ENCODE data around the gene IFNA1.

Gene IFNA1

DNA sequence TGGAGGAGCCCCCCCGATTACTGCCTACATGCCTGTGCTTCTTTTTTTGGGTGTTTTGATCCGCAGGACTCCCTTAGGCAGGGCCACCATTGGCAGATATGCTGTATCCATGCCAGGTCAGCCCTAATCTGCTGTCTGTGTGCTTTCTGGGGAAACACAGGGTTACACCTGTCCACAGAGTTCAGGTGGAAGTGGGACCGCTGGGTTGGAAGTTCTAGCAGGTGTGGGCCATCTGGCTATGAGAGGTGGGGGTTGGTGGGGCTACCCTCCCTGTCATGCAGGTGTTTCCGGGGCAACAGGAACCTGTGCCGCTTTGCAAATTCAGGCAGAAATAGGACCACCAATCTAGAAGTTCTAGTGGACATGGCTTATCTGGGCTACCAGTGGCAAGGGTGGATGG lies 24.9 kb downstream of the IFNA1 start:
- no peak overlapping the region for H3K27ac ChIP-seq (replicated peaks)
- no peak for DNase-seq (ENCODE audit: low read depth in 1 of 2, low spot score in 1 of 2)
- TF ChIP-seq SPI1 (IDR thresholded peaks at IDR 0.05; ENCODE audit: borderline replicate concordance, low read depth) (no peak), POLR2AphosphoS5 (IDR thresholded peaks at IDR 0.05; ENCODE audit: low read depth) (no peak), GABPA (IDR thresholded peaks at IDR 0.05; ENCODE audit: low read depth) (no peak)
- TF ChIP-seq, protein P1, sequence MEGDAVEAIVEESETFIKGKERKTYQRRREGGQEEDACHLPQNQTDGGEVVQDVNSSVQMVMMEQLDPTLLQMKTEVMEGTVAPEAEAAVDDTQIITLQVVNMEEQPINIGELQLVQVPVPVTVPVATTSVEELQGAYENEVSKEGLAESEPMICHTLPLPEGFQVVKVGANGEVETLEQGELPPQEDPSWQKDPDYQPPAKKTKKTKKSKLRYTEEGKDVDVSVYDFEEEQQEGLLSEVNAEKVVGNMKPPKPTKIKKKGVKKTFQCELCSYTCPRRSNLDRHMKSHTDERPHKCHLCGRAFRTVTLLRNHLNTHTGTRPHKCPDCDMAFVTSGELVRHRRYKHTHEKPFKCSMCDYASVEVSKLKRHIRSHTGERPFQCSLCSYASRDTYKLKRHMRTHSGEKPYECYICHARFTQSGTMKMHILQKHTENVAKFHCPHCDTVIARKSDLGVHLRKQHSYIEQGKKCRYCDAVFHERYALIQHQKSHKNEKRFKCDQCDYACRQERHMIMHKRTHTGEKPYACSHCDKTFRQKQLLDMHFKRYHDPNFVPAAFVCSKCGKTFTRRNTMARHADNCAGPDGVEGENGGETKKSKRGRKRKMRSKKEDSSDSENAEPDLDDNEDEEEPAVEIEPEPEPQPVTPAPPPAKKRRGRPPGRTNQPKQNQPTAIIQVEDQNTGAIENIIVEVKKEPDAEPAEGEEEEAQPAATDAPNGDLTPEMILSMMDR (IDR thresholded peaks at IDR 0.05; ENCODE audit: insufficient read depth, low read length): no peak
- TF ChIP-seq, protein P2, sequence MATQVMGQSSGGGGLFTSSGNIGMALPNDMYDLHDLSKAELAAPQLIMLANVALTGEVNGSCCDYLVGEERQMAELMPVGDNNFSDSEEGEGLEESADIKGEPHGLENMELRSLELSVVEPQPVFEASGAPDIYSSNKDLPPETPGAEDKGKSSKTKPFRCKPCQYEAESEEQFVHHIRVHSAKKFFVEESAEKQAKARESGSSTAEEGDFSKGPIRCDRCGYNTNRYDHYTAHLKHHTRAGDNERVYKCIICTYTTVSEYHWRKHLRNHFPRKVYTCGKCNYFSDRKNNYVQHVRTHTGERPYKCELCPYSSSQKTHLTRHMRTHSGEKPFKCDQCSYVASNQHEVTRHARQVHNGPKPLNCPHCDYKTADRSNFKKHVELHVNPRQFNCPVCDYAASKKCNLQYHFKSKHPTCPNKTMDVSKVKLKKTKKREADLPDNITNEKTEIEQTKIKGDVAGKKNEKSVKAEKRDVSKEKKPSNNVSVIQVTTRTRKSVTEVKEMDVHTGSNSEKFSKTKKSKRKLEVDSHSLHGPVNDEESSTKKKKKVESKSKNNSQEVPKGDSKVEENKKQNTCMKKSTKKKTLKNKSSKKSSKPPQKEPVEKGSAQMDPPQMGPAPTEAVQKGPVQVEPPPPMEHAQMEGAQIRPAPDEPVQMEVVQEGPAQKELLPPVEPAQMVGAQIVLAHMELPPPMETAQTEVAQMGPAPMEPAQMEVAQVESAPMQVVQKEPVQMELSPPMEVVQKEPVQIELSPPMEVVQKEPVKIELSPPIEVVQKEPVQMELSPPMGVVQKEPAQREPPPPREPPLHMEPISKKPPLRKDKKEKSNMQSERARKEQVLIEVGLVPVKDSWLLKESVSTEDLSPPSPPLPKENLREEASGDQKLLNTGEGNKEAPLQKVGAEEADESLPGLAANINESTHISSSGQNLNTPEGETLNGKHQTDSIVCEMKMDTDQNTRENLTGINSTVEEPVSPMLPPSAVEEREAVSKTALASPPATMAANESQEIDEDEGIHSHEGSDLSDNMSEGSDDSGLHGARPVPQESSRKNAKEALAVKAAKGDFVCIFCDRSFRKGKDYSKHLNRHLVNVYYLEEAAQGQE (IDR thresholded peaks at IDR 0.05; ENCODE audit: insufficient replicate concordance, low read depth): no peak
- H3K4me3 ChIP-seq (replicated peaks; ENCODE audit: insufficient read depth, low read length): no peak overlapping the region
- no peaks in the 10 kb centered on the region for H3K27me3 ChIP-seq (ENCODE audit: insufficient read depth, poor library complexity, severe bottlenecking)

DNA sequence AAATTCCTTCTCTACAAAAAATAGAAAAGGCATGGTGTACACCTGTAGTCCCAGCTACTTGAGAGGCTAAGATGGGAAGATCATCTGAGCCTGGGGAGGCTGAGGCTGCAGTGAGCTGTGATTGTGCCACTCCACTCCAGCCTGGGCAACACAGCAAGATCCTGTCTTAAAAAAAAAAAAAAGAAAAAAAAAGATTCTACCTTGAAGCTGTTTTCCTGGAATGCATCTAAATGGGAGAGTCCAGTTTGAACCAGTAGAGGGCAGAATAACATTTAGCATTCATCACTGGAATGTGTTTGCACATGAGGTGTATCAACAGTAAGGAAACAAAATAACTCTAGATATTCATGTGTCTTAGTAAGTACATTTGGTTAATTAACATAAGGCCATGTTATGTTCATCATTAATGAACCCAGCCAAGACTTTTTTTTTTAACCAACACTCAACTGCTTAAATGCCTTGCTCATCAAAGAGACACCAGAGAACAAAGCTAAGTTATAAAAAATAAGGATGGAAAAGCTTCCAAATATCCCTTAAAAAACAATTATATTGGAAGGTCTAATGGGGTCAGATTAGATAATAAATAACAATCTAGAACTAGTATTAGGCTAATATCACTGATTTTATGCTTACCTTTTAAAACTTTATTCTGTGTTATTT lies 25.8 kb downstream of the IFNA1 start:
- DNase-seq (ENCODE audit: low read depth in 1 of 2, low spot score in 1 of 2): peak in 1 of 2 experiments; percentile 16
- no peak for TF ChIP-seq POLR2AphosphoS5 (IDR thresholded peaks at IDR 0.05; ENCODE audit: low read depth)
- TF ChIP-seq, protein P1 (IDR thresholded peaks at IDR 0.05; ENCODE audit: insufficient read depth, low read length): peak; percentile 6
- TF ChIP-seq, protein P2 (IDR thresholded peaks at IDR 0.05; ENCODE audit: insufficient replicate concordance, low read depth): no peak
- no peak for TF ChIP-seq SPI1 (IDR thresholded peaks at IDR 0.05; ENCODE audit: borderline replicate concordance, low read depth)
- TF ChIP-seq GABPA (IDR thresholded peaks at IDR 0.05; ENCODE audit: low read depth): no peak
- no peaks in the 10 kb centered on the region for H3K27me3 ChIP-seq (ENCODE audit: insufficient read depth, poor library complexity, severe bottlenecking)
- H3K27ac ChIP-seq (replicated peaks): no peak overlapping the region
- no peak overlapping the region for H3K4me3 ChIP-seq (replicated peaks; ENCODE audit: insufficient read depth, low read length)

DNA sequence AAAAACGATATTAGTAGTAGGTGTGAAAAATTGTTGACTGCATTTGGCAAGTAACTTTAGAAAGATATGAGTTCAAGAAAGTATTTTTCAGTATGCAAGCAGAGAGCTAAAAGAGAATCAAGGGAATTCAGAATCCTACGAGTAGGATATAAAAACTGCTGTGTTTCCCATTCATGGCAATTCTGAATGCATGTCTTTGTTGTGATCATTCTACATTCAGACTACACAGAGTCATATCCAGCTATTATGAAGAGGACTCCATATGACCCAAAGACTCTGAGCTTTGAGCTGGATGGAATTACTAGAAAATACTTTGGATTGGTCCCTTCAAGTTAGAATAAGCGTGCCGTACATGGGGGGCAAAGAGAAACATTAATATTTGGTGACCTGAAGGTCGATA lies 29.9 kb downstream of the IFNA1 start:
- H3K27me3 ChIP-seq (ENCODE audit: insufficient read depth, poor library complexity, severe bottlenecking): no peaks in the 10 kb centered on the region
- DNase-seq (ENCODE audit: low read depth in 1 of 2, low spot score in 1 of 2): no peak
- no peak overlapping the region for H3K4me3 ChIP-seq (replicated peaks; ENCODE audit: insufficient read depth, low read length)
- no peak overlapping the region for H3K27ac ChIP-seq (replicated peaks)
- TF ChIP-seq SPI1 (IDR thresholded peaks at IDR 0.05; ENCODE audit: borderline replicate concordance, low read depth) (no peak), POLR2AphosphoS5 (IDR thresholded peaks at IDR 0.05; ENCODE audit: low read depth) (no peak), GABPA (IDR thresholded peaks at IDR 0.05; ENCODE audit: low read depth) (no peak)
- TF ChIP-seq, protein P2 (IDR thresholded peaks at IDR 0.05; ENCODE audit: insufficient replicate concordance, low read depth): no peak
- TF ChIP-seq, protein P1 (IDR thresholded peaks at IDR 0.05; ENCODE audit: insufficient read depth, low read length): no peak
